Natural killer cell treated with Interleukin-12 subunit alpha and Interleukin-12 subunit beta and Interleukin-15 and Interleukin-18, amount 100 ng/mL, for 72 hours (primary cell): ENCODE results near the gene CTAGE4. TPM values are rescaled to one million over a fixed set of nuclear protein-coding genes. Genes with fewer than 3 reads are reported as not detected.
"Not testable (repeated sequence)": the region's sequence is repeated elsewhere in the genome, so short reads cannot be mapped to it uniquely, and the experiment has no call there.

ENCODE experiments used
- ATAC-seq, 2 donors: fragments of 150-1000 bp; cut with Tn5 transposase in 1 of 2; sonication (Bioruptor Pico), chemical (Tn5 transposase) in 1 of 2; 2 replicates each; pipeline ENCODE4 v1.10.0; 2021
- DNase-seq: peaks from one replicate; pipeline ENCODE4 v3.0.0; 2022; ENCODE audit warnings: low spot score
- H3K27ac Mint-ChIP-seq, 2 donors: 1 replicate in 1 of 2; 2 replicates in 1 of 2; pipeline ENCODE4 v1.8.0; 2022; ENCODE audit warnings: mixed read lengths in 2 of 2, mild to moderate bottlenecking in 1 of 2, moderate library complexity in 1 of 2
- H3K27me3 Mint-ChIP-seq, 2 donors: 1 replicate in 1 of 2; 2 replicates in 1 of 2; pipeline ENCODE4 v1.8.0; 2022; ENCODE audit warnings: mixed read lengths in 2 of 2
- H3K36me3 Mint-ChIP-seq: one replicate; pipeline ENCODE4 v1.8.0; 2022; ENCODE audit warnings: mixed read lengths
- H3K4me1 Mint-ChIP-seq, 2 donors: 1 replicate in 1 of 2; 2 replicates in 1 of 2; pipeline ENCODE4 v1.8.0; 2022; ENCODE audit warnings: low read depth in 2 of 2, mixed read lengths in 2 of 2, mild to moderate bottlenecking in 1 of 2
- H3K4me3 Mint-ChIP-seq: one replicate; pipeline ENCODE4 v1.8.0; 2022; ENCODE audit warnings: mixed read lengths
- H3K9me3 Mint-ChIP-seq: 2 replicates; pipeline ENCODE4 v1.8.0; 2022; ENCODE audit warnings: mixed read lengths
- total RNA-seq, 2 donors: library from RNA; stranded (reverse); gene quantifications; one replicate each; pipeline ENCODE4 v1.2.3, GENCODE V29; 2022

CTAGE4 gene
- total RNA-seq, 2 donors from 2014 or later = 0.38 to 1.7 TPM

DNA sequence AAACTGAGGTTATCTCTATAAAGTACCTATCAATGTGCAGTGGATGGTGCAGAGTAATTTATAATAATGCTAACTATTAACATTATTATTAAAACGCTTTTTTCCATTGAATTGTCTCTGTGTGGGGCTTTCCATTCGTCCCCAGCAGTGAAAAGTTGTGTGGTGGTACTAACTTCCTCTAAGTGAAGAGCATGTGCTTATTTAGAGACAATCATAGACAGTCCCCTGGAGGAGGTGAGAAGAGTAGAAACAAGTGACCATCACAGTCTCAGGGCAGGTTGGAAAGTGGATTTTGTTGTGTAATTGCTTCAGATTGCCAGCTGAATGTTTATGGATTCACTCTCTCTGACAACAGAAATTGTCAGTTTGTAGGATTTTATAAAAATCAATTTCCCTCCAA is 47.8 kb downstream of the CTAGE4 start:
- not testable (repeated sequence) for H3K27ac Mint-ChIP-seq, H3K4me1 Mint-ChIP-seq

DNA sequence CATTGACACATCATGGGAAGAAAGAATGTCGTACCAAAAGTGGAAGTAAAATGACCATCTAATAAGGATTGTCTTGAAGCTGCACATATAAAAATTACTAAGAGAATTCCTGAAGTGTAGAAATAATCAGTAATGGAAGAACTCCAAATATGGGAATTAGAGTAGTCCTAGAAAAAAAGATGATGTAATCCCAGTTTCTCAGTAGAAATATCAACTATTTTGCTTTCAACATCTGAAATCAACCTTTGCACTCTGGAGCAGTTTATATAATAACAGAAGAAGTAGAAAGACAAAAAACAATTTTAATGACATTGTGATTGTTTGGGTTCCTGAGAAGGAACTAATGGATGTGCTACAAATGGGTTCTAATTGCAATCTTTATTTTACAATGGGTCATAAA is 49.8 kb downstream of the CTAGE4 start:
- DNase-seq, ATAC-seq, H3K9me3 Mint-ChIP-seq, H3K27ac Mint-ChIP-seq, H3K4me3 Mint-ChIP-seq, H3K27me3 Mint-ChIP-seq, H3K4me1 Mint-ChIP-seq, H3K36me3 Mint-ChIP-seq: not testable (repeated sequence)

More for the DNA sequence above, 47.8 kb downstream of the CTAGE4 start:
- H3K27me3 Mint-ChIP-seq, DNase-seq, H3K36me3 Mint-ChIP-seq, ATAC-seq, H3K9me3 Mint-ChIP-seq, H3K4me3 Mint-ChIP-seq: not testable (repeated sequence)

Other genes with a start within 250 kb of the CTAGE4 start
- gene OR2F2, start 248.2 kb upstream of the CTAGE4 start, total RNA-seq = not detected
- not detected for gene OR2F1, start 228.6 kb upstream of the CTAGE4 start, total RNA-seq
- gene OR6B1, start 183.1 kb upstream of the CTAGE4 start, total RNA-seq = not detected
- not detected for gene OR2A5, start 134.5 kb upstream of the CTAGE4 start, total RNA-seq
- not detected for gene OR2A25, start 113.7 kb upstream of the CTAGE4 start, total RNA-seq
- gene OR2A12, start 97.2 kb upstream of the CTAGE4 start, total RNA-seq = not detected
- not detected for gene OR2A2, start 73.9 kb upstream of the CTAGE4 start, total RNA-seq
- gene OR2A14, start 60.3 kb upstream of the CTAGE4 start, total RNA-seq = not detected
- gene ARHGEF35, start 12.4 kb downstream of the CTAGE4 start, total RNA-seq = 1 to 10 TPM in 1 of 2 donors, not detected in 1; 1.2 TPM
- not detected for gene OR2A42, start 56.1 kb downstream of the CTAGE4 start, total RNA-seq
- not detected for gene OR2A7, start 81.3 kb downstream of the CTAGE4 start, total RNA-seq
- gene CTAGE8, start 85.8 kb downstream of the CTAGE4 start, total RNA-seq = under 1 TPM in 1 of 2 donors, not detected in 1; 0.31 TPM
- gene OR2A1, start 129.0 kb downstream of the CTAGE4 start, total RNA-seq = not detected
- 1 to 10 TPM; 1.3 to 3.8 TPM for gene ARHGEF5, start 171.9 kb downstream of the CTAGE4 start, total RNA-seq
- not detected for gene NOBOX, start 220.2 kb downstream of the CTAGE4 start, total RNA-seq